Chondrocyte (in vitro differentiated cells): Measurements from ENCODE around the gene PIK3C3. TPM values are rescaled to one million over a fixed set of nuclear protein-coding genes. Genes with fewer than 3 reads are reported as not detected.

Source experiments
- DNase-seq: peaks from one replicate; pipeline ENCODE4 v3.0.0; 2021; ENCODE audit warnings: mixed read lengths, low spot score
- H3K27ac Mint-ChIP-seq: one replicate; pipeline ENCODE4 v1.8.0; 2021; ENCODE audit warnings: mild to moderate bottlenecking, moderate library complexity, mixed read lengths; ENCODE audit not compliant: unreplicated experiment
- H3K27me3 Mint-ChIP-seq: 2 replicates; pipeline ENCODE4 v1.8.0; 2021; ENCODE audit warnings: low read depth, mixed read lengths
- H3K36me3 Mint-ChIP-seq: 2 replicates; pipeline ENCODE4 v1.8.0; 2021; ENCODE audit warnings: low read depth, mixed read lengths
- H3K4me1 Mint-ChIP-seq: 2 replicates; pipeline ENCODE4 v1.8.0; 2021; ENCODE audit warnings: low read depth, mild to moderate bottlenecking, mixed read lengths
- H3K4me3 Mint-ChIP-seq: one replicate; pipeline ENCODE4 v1.8.0; 2021; ENCODE audit warnings: mild to moderate bottlenecking, moderate library complexity, mixed read lengths; ENCODE audit not compliant: unreplicated experiment
- H3K9me3 Mint-ChIP-seq: 2 replicates; pipeline ENCODE4 v1.8.0; 2021; ENCODE audit warnings: low read depth, mixed read lengths
- total RNA-seq: library from RNA; stranded (reverse); gene quantifications from 3 replicates; pipeline ENCODE4 v1.2.1, GENCODE V29; 2021
- TF ChIP-seq, protein P1 (sequence below): fragments of 200-600 bp; sonication (generic); IDR thresholded peaks from 2 replicates; pipeline ENCODE4 v1.5.0; 2021; ENCODE audit warnings: antibody characterized with exemption, mild to moderate bottlenecking, moderate library complexity

The PIK3C3 gene
- total RNA-seq, 1 donor from 2014 or later = 53.0 TPM

DNA sequence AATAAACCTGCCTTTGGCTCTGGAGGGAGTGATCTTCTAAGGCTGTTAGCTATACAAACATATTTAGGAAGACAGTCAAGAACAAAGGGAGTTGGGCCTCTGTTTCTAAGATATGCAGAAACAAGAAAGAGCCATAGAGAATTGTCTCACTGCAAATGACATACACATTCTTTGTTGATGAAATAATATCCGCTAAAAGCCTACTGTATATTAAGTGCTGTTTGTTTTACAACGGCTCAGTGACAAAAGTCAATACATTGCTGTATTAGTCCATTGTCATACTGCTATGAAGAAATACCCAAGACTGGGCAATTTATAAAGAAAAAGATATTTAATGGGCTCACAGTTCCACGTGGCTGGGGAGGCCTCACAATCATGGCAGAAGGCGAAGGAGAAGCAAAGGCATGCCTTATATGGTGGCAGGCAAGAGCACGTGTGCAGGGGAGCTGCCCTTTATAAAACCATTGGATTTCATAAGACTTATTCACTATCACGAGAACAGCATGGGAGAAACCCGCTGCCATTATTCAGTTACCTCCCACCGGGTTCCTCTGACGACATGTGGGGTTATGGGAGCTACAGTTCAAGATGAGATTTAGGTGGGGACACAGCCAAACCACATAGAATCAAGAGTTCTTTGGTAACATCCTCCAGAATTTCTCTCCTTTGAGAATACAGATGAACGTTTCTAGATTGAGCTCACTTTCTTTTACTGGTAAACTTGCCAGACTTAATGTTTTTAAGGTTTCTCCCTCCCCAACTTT, 157.8 kb downstream of the PIK3C3 start:
- H3K27ac Mint-ChIP-seq = no peak overlapping the region
- TF ChIP-seq, protein P1, sequence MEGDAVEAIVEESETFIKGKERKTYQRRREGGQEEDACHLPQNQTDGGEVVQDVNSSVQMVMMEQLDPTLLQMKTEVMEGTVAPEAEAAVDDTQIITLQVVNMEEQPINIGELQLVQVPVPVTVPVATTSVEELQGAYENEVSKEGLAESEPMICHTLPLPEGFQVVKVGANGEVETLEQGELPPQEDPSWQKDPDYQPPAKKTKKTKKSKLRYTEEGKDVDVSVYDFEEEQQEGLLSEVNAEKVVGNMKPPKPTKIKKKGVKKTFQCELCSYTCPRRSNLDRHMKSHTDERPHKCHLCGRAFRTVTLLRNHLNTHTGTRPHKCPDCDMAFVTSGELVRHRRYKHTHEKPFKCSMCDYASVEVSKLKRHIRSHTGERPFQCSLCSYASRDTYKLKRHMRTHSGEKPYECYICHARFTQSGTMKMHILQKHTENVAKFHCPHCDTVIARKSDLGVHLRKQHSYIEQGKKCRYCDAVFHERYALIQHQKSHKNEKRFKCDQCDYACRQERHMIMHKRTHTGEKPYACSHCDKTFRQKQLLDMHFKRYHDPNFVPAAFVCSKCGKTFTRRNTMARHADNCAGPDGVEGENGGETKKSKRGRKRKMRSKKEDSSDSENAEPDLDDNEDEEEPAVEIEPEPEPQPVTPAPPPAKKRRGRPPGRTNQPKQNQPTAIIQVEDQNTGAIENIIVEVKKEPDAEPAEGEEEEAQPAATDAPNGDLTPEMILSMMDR = no peak
- no peak for DNase-seq
- no peaks in the 10 kb centered on the region for H3K9me3 Mint-ChIP-seq
- peaks cover under 1% of the 10 kb centered on the region for H3K36me3 Mint-ChIP-seq
- H3K27me3 Mint-ChIP-seq = no peaks in the 10 kb centered on the region
- H3K4me3 Mint-ChIP-seq = no peak overlapping the region
- H3K4me1 Mint-ChIP-seq = peaks cover 17% of the 10 kb centered on the region

DNA sequence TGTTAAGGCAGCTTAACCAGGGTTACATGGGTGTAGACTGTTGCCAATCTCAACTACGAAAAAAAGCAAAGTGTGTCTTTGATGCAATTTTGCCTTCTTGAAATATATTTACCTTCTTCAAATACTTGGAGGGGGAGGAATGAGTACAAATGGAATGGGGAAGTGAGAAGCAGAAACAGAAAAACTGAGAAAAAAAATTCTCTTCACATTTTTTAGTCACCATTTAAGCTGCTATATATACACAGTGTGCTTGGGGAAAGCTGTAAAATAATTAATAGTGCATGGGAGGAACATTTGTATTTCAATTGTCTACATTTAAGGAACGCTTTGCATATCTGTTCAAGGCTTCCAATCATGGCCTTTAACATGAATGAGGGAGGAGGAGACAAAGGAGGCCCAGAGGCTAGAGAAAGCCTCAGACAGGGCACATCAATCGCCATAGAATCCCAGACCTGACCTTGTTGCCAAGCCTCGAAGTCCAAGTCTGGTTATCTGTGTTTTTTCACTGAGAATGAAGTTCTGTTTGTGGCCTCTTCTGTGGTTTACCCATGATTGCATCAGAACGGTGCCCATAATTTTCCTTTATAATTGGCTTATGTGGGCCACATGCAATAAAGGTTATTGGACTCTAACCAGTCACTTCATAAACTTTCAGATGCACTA, 158.6 kb downstream of the PIK3C3 start:
- TF ChIP-seq, protein P1 = no peak
- no peaks in the 10 kb centered on the region for H3K9me3 Mint-ChIP-seq
- H3K27me3 Mint-ChIP-seq = no peaks in the 10 kb centered on the region
- H3K4me3 Mint-ChIP-seq = no peak overlapping the region
- no peak for DNase-seq
- H3K27ac Mint-ChIP-seq = peak overlapping the region; percentile 89
- H3K36me3 Mint-ChIP-seq = peaks cover 3% of the 10 kb centered on the region
- peaks cover 17% of the 10 kb centered on the region for H3K4me1 Mint-ChIP-seq

DNA sequence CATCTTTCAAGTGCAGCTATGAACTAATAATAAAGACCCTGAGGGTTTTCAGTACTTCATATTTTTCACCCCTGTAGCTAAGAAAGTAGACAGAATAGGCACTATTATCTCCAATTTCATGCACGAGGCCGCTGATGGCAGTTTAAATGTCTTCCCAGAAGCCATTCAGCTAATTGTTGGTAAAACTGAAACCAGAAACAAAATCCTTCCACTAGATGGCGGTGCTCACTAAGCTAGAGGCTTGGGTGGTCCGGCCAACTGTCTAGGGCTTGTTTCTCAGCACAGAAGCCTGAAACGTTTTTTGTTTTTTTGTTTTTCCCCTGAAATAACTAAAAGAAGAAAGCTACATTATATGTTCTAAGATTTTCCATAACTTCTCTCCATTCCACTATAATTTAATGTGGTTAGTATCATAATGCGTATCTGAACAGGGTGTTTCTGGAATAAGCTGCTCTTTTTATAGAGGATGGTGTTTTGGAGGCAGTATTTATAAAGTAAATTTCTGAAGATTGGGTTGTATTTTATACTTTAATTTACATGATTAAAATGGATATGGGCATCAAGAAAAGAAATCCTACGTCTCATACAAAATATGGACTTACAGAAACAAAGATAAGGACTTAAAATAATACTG, 159.4 kb downstream of the PIK3C3 start:
- no peak overlapping the region for H3K4me3 Mint-ChIP-seq
- peaks cover 17% of the 10 kb centered on the region for H3K4me1 Mint-ChIP-seq
- DNase-seq = no peak
- no peaks in the 10 kb centered on the region for H3K27me3 Mint-ChIP-seq
- TF ChIP-seq, protein P1 = peak; percentile 99
- peak overlapping the region; percentile 89 for H3K27ac Mint-ChIP-seq
- no peaks in the 10 kb centered on the region for H3K9me3 Mint-ChIP-seq
- peaks cover 3% of the 10 kb centered on the region for H3K36me3 Mint-ChIP-seq

DNA sequence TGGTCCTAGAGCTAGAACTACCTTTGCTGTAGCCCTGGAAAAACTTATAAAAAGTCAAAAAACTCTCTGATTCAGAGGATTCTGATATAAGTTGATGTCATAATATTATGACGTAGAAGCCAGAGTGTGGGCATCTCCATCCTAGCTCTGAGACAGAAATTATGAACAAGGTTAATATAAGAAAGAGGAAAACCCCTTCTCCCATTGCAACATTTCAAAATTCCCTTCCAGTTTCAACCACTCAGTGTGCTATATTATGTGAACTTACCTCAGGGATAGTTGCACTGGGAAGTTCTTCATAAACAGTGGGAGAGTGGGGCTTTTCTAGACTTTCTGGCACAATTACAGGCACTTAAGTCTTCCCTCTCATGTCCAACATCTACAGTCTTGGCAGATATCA, 171.6 kb downstream of the PIK3C3 start:
- TF ChIP-seq, protein P1 = no peak
- H3K9me3 Mint-ChIP-seq = peaks cover 14% of the 10 kb centered on the region
- H3K4me3 Mint-ChIP-seq = no peak overlapping the region
- no peak overlapping the region for H3K27ac Mint-ChIP-seq
- no peaks in the 10 kb centered on the region for H3K4me1 Mint-ChIP-seq
- no peaks in the 10 kb centered on the region for H3K27me3 Mint-ChIP-seq
- DNase-seq = no peak
- no peaks in the 10 kb centered on the region for H3K36me3 Mint-ChIP-seq

DNA sequence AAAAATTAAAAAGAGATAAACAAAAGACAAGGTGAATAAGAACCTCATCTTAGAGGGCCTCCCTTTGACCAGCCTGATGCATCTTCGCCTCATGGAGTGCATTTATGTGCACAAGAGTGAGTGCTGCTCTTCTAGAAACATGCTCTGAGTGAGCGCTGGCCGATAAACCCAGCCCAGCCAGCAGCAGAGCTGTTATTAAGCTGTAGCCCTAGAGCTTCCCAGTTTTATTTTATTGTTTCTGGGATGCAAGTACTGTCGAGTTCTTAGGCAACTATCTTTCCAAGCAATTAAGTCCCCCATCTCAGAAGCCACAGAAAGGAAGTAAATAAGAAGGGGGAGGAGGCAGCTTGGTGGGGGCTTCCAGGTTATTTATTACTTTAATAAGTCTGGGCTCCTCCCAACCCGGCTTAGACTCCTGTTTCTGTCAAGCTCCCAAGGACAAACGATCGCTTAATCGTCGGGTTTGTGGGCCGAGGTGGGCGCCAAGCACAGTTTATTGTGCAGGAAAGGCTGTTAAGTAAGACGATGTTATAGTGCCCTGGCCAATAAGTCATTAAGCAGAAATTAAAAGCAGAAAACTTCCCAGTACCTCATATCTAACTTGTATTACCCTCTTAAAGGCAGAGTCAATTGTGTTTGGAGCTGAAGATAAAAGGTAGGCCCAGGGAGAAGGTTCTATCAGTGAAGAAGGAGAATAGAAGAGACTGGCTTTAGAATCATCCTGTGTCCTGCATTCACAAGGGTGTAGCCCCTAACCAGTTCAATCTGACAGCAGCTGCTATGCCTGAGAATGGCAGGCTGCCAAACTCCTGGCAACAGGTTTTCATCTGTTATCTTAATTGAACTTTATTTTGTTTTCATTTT, 176.3 kb downstream of the PIK3C3 start:
- H3K9me3 Mint-ChIP-seq = no peaks in the 10 kb centered on the region
- no peak overlapping the region for H3K27ac Mint-ChIP-seq
- no peak overlapping the region for H3K4me3 Mint-ChIP-seq
- TF ChIP-seq, protein P1 = no peak
- DNase-seq = no peak
- H3K27me3 Mint-ChIP-seq = peaks cover 6% of the 10 kb centered on the region
- no peaks in the 10 kb centered on the region for H3K4me1 Mint-ChIP-seq
- no peaks in the 10 kb centered on the region for H3K36me3 Mint-ChIP-seq
